Upper lobe of right lung (tissue), 1 donor: ENCODE data around the gene MIEF1. TPM values are rescaled to one million over a fixed set of nuclear protein-coding genes. Genes with fewer than 3 reads are reported as not detected.

Source experiments
- ATAC-seq: fragments of 200-7000 bp; cut with Tn5 transposase; one replicate; pipeline ENCODE4 v1.9.1; 2020; ENCODE audit warnings: mild to moderate bottlenecking, moderate library complexity
- DNase-seq: peaks from one replicate; pipeline ENCODE4 v3.0.0-alpha.2; 2020
- H3K27ac ChIP-seq: fragments of 200-600 bp; one replicate; pipeline ENCODE4 v1.8.0; 2022
- H3K27me3 ChIP-seq: fragments of 200-600 bp; one replicate; pipeline ENCODE4 v1.8.0; 2022; ENCODE audit warnings: mild to moderate bottlenecking
- H3K36me3 ChIP-seq: fragments of 200-600 bp; one replicate; pipeline ENCODE4 v1.8.0; 2022
- H3K4me1 ChIP-seq: fragments of 200-600 bp; one replicate; pipeline ENCODE4 v1.8.0; 2022
- H3K4me3 ChIP-seq: fragments of 200-600 bp; one replicate; pipeline ENCODE4 v1.8.0; 2022; ENCODE audit warnings: mild to moderate bottlenecking
- H3K9me3 ChIP-seq: fragments of 200-600 bp; one replicate; pipeline ENCODE4 v1.8.0; 2022
- CTCF ChIP-seq: fragments of 200-600 bp; IDR thresholded peaks from one replicate; pipeline ENCODE4 v1.8.0; 2022; ENCODE audit warnings: antibody characterized with exemption
- intact Hi-C: fragments of 100-400 bp; cut with DNase I; formaldehyde crosslinking; loops from one replicate; pipeline ENCODE4 v1.11.0; 2022
- total RNA-seq: library from RNA; stranded (reverse); fragmentation: NEBNext Ultra II Directional; extraction: Animal tissue kit (Norgen Biotek cat#: 25700); gene quantifications from one replicate; pipeline ENCODE4 v1.2.1, GENCODE V29; 2021
- donor health status: DM: no; HTN: yes; CAD: no; lungs with severe emphysema.

Gene MIEF1
- total RNA-seq, 1 donor from 2014 or later = 24.3 TPM

GRCh38 chr22:39463277-39463676, 38.8 kb upstream of the MIEF1 start:
- TF ChIP-seq CTCF = no peak
- H3K4me3 ChIP-seq = no peak overlapping the region
- H3K27ac ChIP-seq = peak overlapping the region; percentile 71
- intact Hi-C loops = no loop called here
- H3K36me3 ChIP-seq = no peaks in the 10 kb centered on the region
- no peaks in the 10 kb centered on the region for H3K9me3 ChIP-seq
- no peak for DNase-seq
- peaks cover 24% of the 10 kb centered on the region for H3K4me1 ChIP-seq
- no peak for ATAC-seq
- H3K27me3 ChIP-seq = peaks cover 8% of the 10 kb centered on the region

DNA sequence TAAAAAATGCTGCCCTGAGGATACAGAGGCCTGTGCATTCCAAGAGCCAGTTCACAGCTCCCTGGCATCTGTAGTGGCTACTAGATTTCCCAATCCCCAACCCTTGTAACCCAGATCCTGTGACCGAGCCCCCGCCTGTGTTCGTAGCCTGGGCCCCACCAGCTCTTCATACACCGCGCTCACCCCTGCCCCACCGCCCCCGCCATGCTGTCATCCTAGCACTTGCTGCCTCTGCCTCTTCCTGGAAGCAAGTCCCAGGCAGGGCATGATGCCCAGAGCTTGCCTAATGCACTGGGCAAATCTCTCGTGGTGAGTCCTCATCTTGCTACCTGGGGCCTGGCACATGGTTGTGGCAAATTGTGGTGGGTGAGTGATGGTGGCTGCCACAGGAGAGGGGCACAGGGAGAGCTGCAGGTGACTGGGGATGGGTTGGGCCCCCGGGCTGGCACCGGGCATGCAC, 38.1 kb upstream of the MIEF1 start:
- Histone ChIP-seq H3K27me3 (peaks cover 1% of the 10 kb centered on the region), H3K4me3 (no peak overlapping the region), H3K9me3 (no peaks in the 10 kb centered on the region), H3K36me3 (no peaks in the 10 kb centered on the region), H3K27ac (peak overlapping the region; percentile 36), H3K4me1 (peaks cover 24% of the 10 kb centered on the region)
- no peak for TF ChIP-seq CTCF
- peak; percentile 96 for DNase-seq
- intact Hi-C loops = no loop called here
- ATAC-seq = peak; percentile 82

GRCh38 chr22:39466228-39467006, 35.7 kb upstream of the MIEF1 start:
- intact Hi-C loops = no loop called here
- H3K27me3 ChIP-seq = no peaks in the 10 kb centered on the region
- H3K4me1 ChIP-seq = peaks cover 32% of the 10 kb centered on the region
- ATAC-seq (peak; percentile 62), DNase-seq (peak; percentile 80)
- TF ChIP-seq CTCF = no peak
- no peaks in the 10 kb centered on the region for H3K9me3 ChIP-seq
- H3K4me3 ChIP-seq = no peak overlapping the region
- H3K36me3 ChIP-seq = no peaks in the 10 kb centered on the region
- H3K27ac ChIP-seq = peak overlapping the region; percentile 58

- TF ChIP-seq CTCF = no peak
- intact Hi-C loops = no loop called here
- no peaks in the 10 kb centered on the region for H3K27me3 ChIP-seq
- peaks cover 37% of the 10 kb centered on the region for H3K4me1 ChIP-seq
- H3K9me3 ChIP-seq = no peaks in the 10 kb centered on the region
- no peaks in the 10 kb centered on the region for H3K36me3 ChIP-seq
- no peak overlapping the region for H3K4me3 ChIP-seq
- H3K27ac ChIP-seq = no peak overlapping the region
- DNase-seq (no peak), ATAC-seq (no peak)
Observed at GRCh38 chr22:39467390-39467895, 34.6 kb upstream of the MIEF1 start.

- Histone ChIP-seq H3K36me3 (no peaks in the 10 kb centered on the region), H3K27ac (peak overlapping the region; percentile 77), H3K9me3 (no peaks in the 10 kb centered on the region), H3K4me1 (peaks cover 34% of the 10 kb centered on the region), H3K4me3 (no peak overlapping the region), H3K27me3 (no peaks in the 10 kb centered on the region)
- peak; percentile 1 for ATAC-seq
- intact Hi-C loops = no loop called here
- no peak for TF ChIP-seq CTCF
- no peak for DNase-seq
Observed at GRCh38 chr22:39468487-39469325, 33.4 kb upstream of the MIEF1 start.
